HAP-1 (cell line): ENCODE measurements around the gene TMEM11.

ENCODE experiments used
- DNase-seq, 2 experiments: peaks; one replicate each; pipeline ENCODE4 v3.0.0-alpha.2; 2016 to 2020; ENCODE audit warnings: low spot score in 2 of 2
- H3K27me3 ChIP-seq: fragments of 250-450 bp; sonication (Bioruptor Pico); 2 replicates; pipeline ENCODE4 v1.5.1; 2020; ENCODE audit warnings: low read depth, mild to moderate bottlenecking, moderate library complexity
- H3K36me3 ChIP-seq: fragments of 250-450 bp; sonication (Bioruptor Pico); replicated peaks from 2 replicates; pipeline ENCODE4 v1.5.1; 2020; ENCODE audit warnings: mild to moderate bottlenecking
- H3K4me1 ChIP-seq: fragments of 250-450 bp; sonication (Bioruptor Pico); 2 replicates; pipeline ENCODE4 v1.5.1; 2020; ENCODE audit warnings: mild to moderate bottlenecking
- H3K4me3 ChIP-seq: fragments of 250-450 bp; sonication (Bioruptor Pico); 2 replicates; pipeline ENCODE4 v1.5.1; 2020; ENCODE audit warnings: mild to moderate bottlenecking, moderate library complexity
- H3K9me3 ChIP-seq: fragments of 250-450 bp; sonication (Bioruptor Pico); 2 replicates; pipeline ENCODE4 v1.5.1; 2020; ENCODE audit warnings: mild to moderate bottlenecking, moderate library complexity
- in situ Hi-C: fragments of 300-500 bp; cut with MboI; formaldehyde crosslinking; loops from 3 replicates; pipeline ENCODE4 v1.14.3; 2020; ENCODE audit warnings: low sequenced_read_pairs, inconsistent platforms, mixed read lengths

Gene TMEM11

GRCh38 chr17:21248500-21248899 is 34.5 kb upstream of the TMEM11 start:
- Histone ChIP-seq H3K27me3 (no peaks in the 10 kb centered on the region), H3K9me3 (no peaks in the 10 kb centered on the region), H3K36me3 (no peaks in the 10 kb centered on the region; the same call in 1 of the 2 replicates), H3K4me3 (no peak overlapping the region), H3K4me1 (peaks cover under 1% of the 10 kb centered on the region)
- no peak for DNase-seq
- in situ Hi-C loops, result no loop called here

GRCh38 chr17:21247552-21248258 is 33.7 kb upstream of the TMEM11 start:
- no peak for DNase-seq
- Histone ChIP-seq H3K4me3 (no peak overlapping the region), H3K36me3 (no peaks in the 10 kb centered on the region), H3K4me1 (no peaks in the 10 kb centered on the region; the same call in 1 of the 2 replicates), H3K9me3 (no peaks in the 10 kb centered on the region), H3K27me3 (no peaks in the 10 kb centered on the region)
- in situ Hi-C loops, result no loop called here

- H3K27me3 ChIP-seq, result no peaks in the 10 kb centered on the region
- no peaks in the 10 kb centered on the region for H3K9me3 ChIP-seq
- in situ Hi-C loops, result no loop called here
- no peak overlapping the region for H3K4me3 ChIP-seq
- no peak for DNase-seq
- no peaks in the 10 kb centered on the region for H3K36me3 ChIP-seq
- no peaks in the 10 kb centered on the region for H3K4me1 ChIP-seq
Measured at GRCh38 chr17:21246698-21247097, 32.7 kb upstream of the TMEM11 start.

- Histone ChIP-seq H3K27me3 (no peaks in the 10 kb centered on the region), H3K4me1 (no peaks in the 10 kb centered on the region), H3K36me3 (no peaks in the 10 kb centered on the region), H3K4me3 (no peak overlapping the region), H3K9me3 (no peaks in the 10 kb centered on the region)
- DNase-seq, result no peak
- in situ Hi-C loops, result no loop called here
Measured at GRCh38 chr17:21245639-21246084, 31.7 kb upstream of the TMEM11 start.

GRCh38 chr17:21243516-21244303 is 29.7 kb upstream of the TMEM11 start:
- no peaks in the 10 kb centered on the region for H3K9me3 ChIP-seq
- no peak overlapping the region for H3K4me3 ChIP-seq
- no peak for DNase-seq
- in situ Hi-C loops, result no loop called here
- no peaks in the 10 kb centered on the region for H3K36me3 ChIP-seq
- H3K27me3 ChIP-seq, result no peaks in the 10 kb centered on the region
- H3K4me1 ChIP-seq, result no peaks in the 10 kb centered on the region

GRCh38 chr17:21242780-21243515 is 29.0 kb upstream of the TMEM11 start:
- in situ Hi-C loops, result no loop called here
- Histone ChIP-seq H3K9me3 (no peaks in the 10 kb centered on the region), H3K4me1 (no peaks in the 10 kb centered on the region), H3K27me3 (no peaks in the 10 kb centered on the region), H3K4me3 (no peak overlapping the region), H3K36me3 (no peaks in the 10 kb centered on the region)
- DNase-seq, result no peak

- Histone ChIP-seq H3K27me3 (no peaks in the 10 kb centered on the region), H3K36me3 (no peaks in the 10 kb centered on the region), H3K4me1 (no peaks in the 10 kb centered on the region), H3K4me3 (no peak overlapping the region), H3K9me3 (no peaks in the 10 kb centered on the region)
- in situ Hi-C loops, result no loop called here
- DNase-seq, result no peak
Measured at GRCh38 chr17:21242026-21242697, 28.2 kb upstream of the TMEM11 start.

GRCh38 chr17:21241564-21241963 is 27.6 kb upstream of the TMEM11 start:
- Histone ChIP-seq H3K9me3 (no peaks in the 10 kb centered on the region), H3K27me3 (no peaks in the 10 kb centered on the region), H3K4me3 (no peak overlapping the region), H3K4me1 (no peaks in the 10 kb centered on the region), H3K36me3 (no peaks in the 10 kb centered on the region)
- no peak for DNase-seq
- in situ Hi-C loops, result no loop called here

GRCh38 chr17:21240369-21241055 is 26.6 kb upstream of the TMEM11 start:
- in situ Hi-C loops, result no loop called here
- Histone ChIP-seq H3K4me1 (no peaks in the 10 kb centered on the region), H3K36me3 (no peaks in the 10 kb centered on the region), H3K9me3 (no peaks in the 10 kb centered on the region), H3K4me3 (no peak overlapping the region), H3K27me3 (no peaks in the 10 kb centered on the region)
- DNase-seq, result no peak

GRCh38 chr17:21239680-21240368 is 25.9 kb upstream of the TMEM11 start:
- in situ Hi-C loops, result no loop called here
- Histone ChIP-seq H3K4me1 (no peaks in the 10 kb centered on the region), H3K36me3 (no peaks in the 10 kb centered on the region), H3K4me3 (no peak overlapping the region), H3K27me3 (no peaks in the 10 kb centered on the region), H3K9me3 (no peaks in the 10 kb centered on the region)
- peak; percentile 41 to 43 for DNase-seq

GRCh38 chr17:21235921-21236320 is 22.0 kb upstream of the TMEM11 start:
- no peak for DNase-seq
- in situ Hi-C loops, result no loop called here
- Histone ChIP-seq H3K36me3 (no peaks in the 10 kb centered on the region), H3K4me1 (no peaks in the 10 kb centered on the region), H3K9me3 (no peaks in the 10 kb centered on the region), H3K4me3 (no peak overlapping the region), H3K27me3 (no peaks in the 10 kb centered on the region)

- no peak for DNase-seq
- in situ Hi-C loops, result no loop called here
- Histone ChIP-seq H3K4me1 (no peaks in the 10 kb centered on the region), H3K27me3 (no peaks in the 10 kb centered on the region), H3K9me3 (no peaks in the 10 kb centered on the region), H3K4me3 (no peak overlapping the region), H3K36me3 (no peaks in the 10 kb centered on the region)
Measured at GRCh38 chr17:21233581-21234347, 19.8 kb upstream of the TMEM11 start.
